ENCODE results near the gene PARD3. TPM values are rescaled to one million over a fixed set of nuclear protein-coding genes. Genes with fewer than 3 reads are reported as not detected.

The PARD3 gene
- total RNA-seq, 4 donors from 2014 or later, result 39.2 to 124 (median 48.0) TPM

DNA sequence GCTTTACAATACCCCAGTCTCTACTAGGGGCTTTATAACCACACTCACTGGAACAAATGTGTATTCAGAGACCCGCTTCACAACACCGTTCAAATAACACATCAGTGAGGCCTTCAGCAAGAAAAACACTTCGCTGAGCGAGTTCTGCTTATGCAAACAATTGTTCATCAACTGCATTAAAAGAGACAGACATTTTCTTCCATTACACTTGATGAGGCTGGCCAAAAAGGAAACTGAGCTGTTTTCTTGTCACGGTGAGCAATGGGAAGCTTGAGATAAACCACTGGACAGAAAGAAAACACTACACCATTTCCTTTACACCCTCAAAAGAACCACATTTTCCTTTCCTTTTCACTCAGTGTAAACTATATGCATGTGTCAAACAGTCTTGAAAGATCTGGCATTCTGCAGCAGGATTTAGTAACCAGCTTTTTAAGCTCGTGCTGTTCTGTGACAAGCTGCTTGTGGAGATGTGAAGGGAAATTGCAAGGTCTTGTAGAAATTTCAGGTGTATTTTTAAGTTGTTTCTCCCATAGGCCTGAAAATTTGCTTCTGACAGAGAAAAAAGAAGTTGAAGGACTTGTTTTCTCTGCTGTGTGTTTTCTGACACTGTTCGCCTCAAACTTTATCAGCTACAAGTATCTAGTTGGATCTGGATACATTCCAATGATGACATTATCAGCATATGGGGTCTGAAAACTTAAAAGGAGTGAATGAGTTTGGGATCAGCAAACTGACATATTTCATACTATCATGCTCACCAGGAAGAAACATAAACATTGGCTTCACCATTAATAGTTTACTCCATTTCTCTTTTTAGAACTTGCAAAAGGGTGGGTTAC is 693.1 kb downstream of the PARD3 start:
- H3K9me3 ChIP-seq, result no peaks in the 10 kb centered on the region
- no peaks in the 10 kb centered on the region for H3K27me3 ChIP-seq
- no peak overlapping the region for H3K4me3 ChIP-seq
- H3K27ac ChIP-seq, result no peak overlapping the region
- TF ChIP-seq, protein P1, sequence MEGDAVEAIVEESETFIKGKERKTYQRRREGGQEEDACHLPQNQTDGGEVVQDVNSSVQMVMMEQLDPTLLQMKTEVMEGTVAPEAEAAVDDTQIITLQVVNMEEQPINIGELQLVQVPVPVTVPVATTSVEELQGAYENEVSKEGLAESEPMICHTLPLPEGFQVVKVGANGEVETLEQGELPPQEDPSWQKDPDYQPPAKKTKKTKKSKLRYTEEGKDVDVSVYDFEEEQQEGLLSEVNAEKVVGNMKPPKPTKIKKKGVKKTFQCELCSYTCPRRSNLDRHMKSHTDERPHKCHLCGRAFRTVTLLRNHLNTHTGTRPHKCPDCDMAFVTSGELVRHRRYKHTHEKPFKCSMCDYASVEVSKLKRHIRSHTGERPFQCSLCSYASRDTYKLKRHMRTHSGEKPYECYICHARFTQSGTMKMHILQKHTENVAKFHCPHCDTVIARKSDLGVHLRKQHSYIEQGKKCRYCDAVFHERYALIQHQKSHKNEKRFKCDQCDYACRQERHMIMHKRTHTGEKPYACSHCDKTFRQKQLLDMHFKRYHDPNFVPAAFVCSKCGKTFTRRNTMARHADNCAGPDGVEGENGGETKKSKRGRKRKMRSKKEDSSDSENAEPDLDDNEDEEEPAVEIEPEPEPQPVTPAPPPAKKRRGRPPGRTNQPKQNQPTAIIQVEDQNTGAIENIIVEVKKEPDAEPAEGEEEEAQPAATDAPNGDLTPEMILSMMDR (IDR thresholded peaks at IDR 0.05), result no peak
- no peak for TF ChIP-seq POLR2A (IDR thresholded peaks at IDR 0.05)
- peaks cover 0 to 13% (median 0%) of the 10 kb centered on the region in 4 donors for H3K4me1 ChIP-seq
- no peaks in the 10 kb centered on the region for H3K36me3 ChIP-seq
- DNase-seq, result no peak

DNA sequence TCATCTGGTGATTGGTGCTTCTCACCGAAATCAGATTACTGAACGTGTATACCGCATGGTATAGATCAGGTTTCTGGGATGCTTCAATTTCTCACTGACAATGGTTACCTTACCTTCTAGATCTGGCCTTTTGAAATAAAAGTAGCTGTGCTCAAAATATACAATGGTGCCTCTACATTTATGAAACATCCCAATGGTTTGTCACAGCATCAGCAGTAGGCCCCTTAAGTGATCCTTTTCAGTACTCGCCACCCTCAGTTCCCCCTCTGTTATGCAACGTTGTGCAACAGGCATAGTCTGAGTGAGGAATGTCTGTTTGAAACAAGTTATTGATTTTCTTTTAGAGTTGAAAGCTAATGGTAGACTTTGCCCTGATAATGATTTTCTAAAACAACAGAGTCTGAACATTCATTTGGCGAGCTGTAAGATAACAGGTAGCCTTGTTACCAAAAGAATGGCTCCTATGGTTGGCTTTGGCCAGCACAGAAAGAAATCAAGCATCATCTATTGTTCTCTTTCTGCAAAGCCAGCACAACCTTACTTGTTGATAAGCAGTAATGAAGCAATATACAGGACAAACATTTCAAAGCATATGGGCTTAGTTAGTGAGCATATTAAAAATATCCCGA is 693.9 kb downstream of the PARD3 start:
- H3K4me3 ChIP-seq, result no peak overlapping the region
- DNase-seq, result no peak

DNA sequence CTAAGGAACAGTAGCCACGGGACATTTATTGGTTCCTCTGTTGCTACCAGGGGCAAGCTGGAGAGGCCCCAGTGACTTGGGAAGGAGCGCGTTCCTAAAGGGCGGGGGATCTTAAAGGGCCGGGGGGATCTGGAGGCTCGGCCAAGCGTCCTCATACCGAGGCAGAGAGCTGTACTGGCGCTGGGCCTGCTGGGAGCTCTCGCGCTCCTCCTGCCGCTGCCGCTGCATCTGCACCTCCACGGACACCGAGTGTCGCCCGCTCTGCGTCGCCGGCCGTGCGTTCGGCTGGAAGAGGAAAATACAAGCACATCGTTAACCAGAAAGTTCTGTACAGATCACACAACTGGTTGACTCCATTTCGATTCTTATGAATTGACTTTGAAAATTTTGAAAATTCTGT is 695.6 kb downstream of the PARD3 start:
- Histone ChIP-seq H3K36me3 (no peaks in the 10 kb centered on the region), H3K4me3 (no peak overlapping the region), H3K27me3 (no peaks in the 10 kb centered on the region), H3K4me1 (peaks cover 0 to 13% (median 0%) of the 10 kb centered on the region in 4 donors), H3K9me3 (no peaks in the 10 kb centered on the region), H3K27ac (no peak overlapping the region)
- DNase-seq, result no peak
- TF ChIP-seq, protein P1 (IDR thresholded peaks at IDR 0.05), result no peak
- no peak for TF ChIP-seq POLR2A (IDR thresholded peaks at IDR 0.05)

More for the DNA sequence above, 693.9 kb downstream of the PARD3 start:
- Histone ChIP-seq H3K4me1 (peaks cover 0 to 13% (median 0%) of the 10 kb centered on the region in 4 donors), H3K36me3 (no peaks in the 10 kb centered on the region), H3K9me3 (no peaks in the 10 kb centered on the region), H3K27me3 (no peaks in the 10 kb centered on the region), H3K27ac (no peak overlapping the region)
- no peak for TF ChIP-seq POLR2A (IDR thresholded peaks at IDR 0.05)
- TF ChIP-seq, protein P1 (IDR thresholded peaks at IDR 0.05), result no peak

DNA sequence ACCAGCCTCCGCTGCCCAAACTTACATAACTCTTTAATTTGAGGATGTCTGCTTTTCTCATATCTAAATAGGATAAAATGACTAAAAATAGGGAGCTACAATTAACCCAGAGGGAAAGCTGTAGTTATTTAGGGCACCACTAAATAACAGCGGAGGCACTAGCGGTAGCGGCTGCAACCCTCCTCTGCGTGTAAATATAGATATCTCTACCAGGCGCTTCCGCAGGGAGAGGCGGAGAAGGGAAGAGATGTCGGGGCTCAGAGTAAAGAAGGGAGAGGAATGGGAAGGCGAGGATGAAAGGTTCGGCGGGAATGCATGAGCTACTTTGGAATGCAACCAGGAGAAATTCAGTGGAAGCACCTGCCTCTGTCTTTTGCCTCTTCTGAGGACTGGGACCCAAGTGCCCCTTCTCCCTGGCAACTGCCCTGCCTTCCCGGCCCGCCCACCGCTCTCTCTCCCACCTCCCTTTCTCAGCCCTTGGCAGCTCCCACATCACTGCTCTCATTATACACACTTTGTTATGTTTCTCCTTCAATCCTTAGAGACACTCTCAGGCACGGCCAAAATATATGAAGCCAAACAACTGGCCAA is 698.3 kb downstream of the PARD3 start:
- Histone ChIP-seq H3K9me3 (no peaks in the 10 kb centered on the region), H3K27ac (no peak overlapping the region), H3K27me3 (no peaks in the 10 kb centered on the region), H3K4me1 (peaks cover 0 to 2% (median 0%) of the 10 kb centered on the region in 4 donors), H3K36me3 (no peaks in the 10 kb centered on the region), H3K4me3 (no peak overlapping the region)
- DNase-seq, result no peak
- no peak for TF ChIP-seq POLR2A (IDR thresholded peaks at IDR 0.05)
- TF ChIP-seq, protein P1 (IDR thresholded peaks at IDR 0.05), result no peak

DNA sequence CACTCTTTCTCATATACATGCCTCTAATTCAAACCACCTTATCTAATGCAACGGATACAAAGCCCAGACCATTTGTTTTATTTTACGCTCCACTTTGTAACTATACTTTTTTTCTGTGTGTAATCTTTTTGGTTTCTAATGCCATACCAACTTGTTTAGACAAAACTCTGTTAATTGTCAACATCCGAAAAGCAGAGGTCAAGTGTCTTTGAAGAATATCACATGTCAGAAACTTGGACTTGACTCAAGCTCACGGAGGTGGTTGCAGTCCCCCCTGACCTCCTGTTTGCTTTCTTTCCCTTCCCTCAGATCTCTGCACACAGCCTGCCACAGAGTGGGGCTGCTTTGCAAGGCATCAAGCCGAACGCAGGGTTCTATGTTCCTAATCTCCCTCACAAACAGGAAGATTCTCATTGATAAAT is 698.9 kb downstream of the PARD3 start:
- no peak overlapping the region for H3K4me3 ChIP-seq
- peaks cover 0 to 1% (median 0%) of the 10 kb centered on the region in 3 donors for H3K36me3 ChIP-seq
- TF ChIP-seq POLR2A (IDR thresholded peaks at IDR 0.05), result no peak
- TF ChIP-seq, protein P1 (IDR thresholded peaks at IDR 0.05), result no peak
- no peak overlapping the region for H3K27ac ChIP-seq
- no peaks in the 10 kb centered on the region for H3K9me3 ChIP-seq
- DNase-seq, result no peak
- no peaks in the 10 kb centered on the region for H3K27me3 ChIP-seq
- no peaks in the 10 kb centered on the region for H3K4me1 ChIP-seq

Data from Peyer's patch (tissue), 4 donors.